H54 (cell line): ENCODE data around the gene DPM2.
A peak's percentile ranks its signal among the peaks of the same experiment; 100 is the strongest.

Experiments
- DNase-seq: peaks from one replicate; pipeline ENCODE4 v3.0.0; 2011; ENCODE audit warnings: low spot score, mixed read lengths; ENCODE audit not compliant: insufficient read length
- FAIRE-seq: peaks from 3 replicates; lab custom pipeline; 2011; peaks lifted over from hg19 to GRCh38; lab: Jason Lieb, UNC
- POLR2A ChIP-seq: IDR thresholded peaks from 2 replicates; pipeline ENCODE4 v1.6.1; 2011; ENCODE audit warnings: low read depth, mild to moderate bottlenecking, low read length

Gene DPM2

GRCh38 chr9:127928676-127929624, 8.7 kb downstream of the DPM2 start:
- FAIRE-seq (no peak), DNase-seq (peak; percentile 42)
- TF ChIP-seq POLR2A, result peak; percentile 20; the same call in 1 of the 2 replicates

- FAIRE-seq (no peak), DNase-seq (no peak)
- TF ChIP-seq POLR2A, result no peak
Measured at GRCh38 chr9:127927988-127928675, 9.5 kb downstream of the DPM2 start.

- TF ChIP-seq POLR2A, result no peak
- FAIRE-seq (no peak), DNase-seq (no peak)
Measured at GRCh38 chr9:127927201-127927987, 10.3 kb downstream of the DPM2 start.

- TF ChIP-seq POLR2A, result no peak
- DNase-seq (no peak), FAIRE-seq (no peak)
Measured at GRCh38 chr9:127926906-127927200, 10.8 kb downstream of the DPM2 start.

GRCh38 chr9:127925959-127926905, 11.4 kb downstream of the DPM2 start:
- DNase-seq (no peak), FAIRE-seq (no peak)
- TF ChIP-seq POLR2A, result no peak

- TF ChIP-seq POLR2A, result no peak
- no peak for FAIRE-seq
- DNase-seq, result no peak
Measured at GRCh38 chr9:127924736-127925444, 12.8 kb downstream of the DPM2 start.

GRCh38 chr9:127923771-127924170, 13.9 kb downstream of the DPM2 start:
- DNase-seq (peak; percentile 99), FAIRE-seq (peak; percentile 75)
- no peak for TF ChIP-seq POLR2A

- no peak for FAIRE-seq
- DNase-seq, result no peak
- TF ChIP-seq POLR2A, result no peak
Measured at GRCh38 chr9:127923046-127923445, 14.6 kb downstream of the DPM2 start.

- FAIRE-seq, result no peak
- DNase-seq, result peak; percentile 94
- no peak for TF ChIP-seq POLR2A
Measured at GRCh38 chr9:127921557-127922120, 16.0 kb downstream of the DPM2 start.

GRCh38 chr9:127920794-127921193, 16.9 kb downstream of the DPM2 start:
- FAIRE-seq (no peak), DNase-seq (no peak)
- TF ChIP-seq POLR2A, result no peak

- FAIRE-seq (peak; percentile 97), DNase-seq (peak; percentile 99)
Measured at GRCh38 chr9:127919253-127919815, 18.3 kb downstream of the DPM2 start.

More at GRCh38 chr9:127919253-127919815, 18.3 kb downstream of the DPM2 start:
- no peak for TF ChIP-seq POLR2A
